ENCODE results near the gene MAGI1. TPM values are rescaled to one million over a fixed set of nuclear protein-coding genes. Genes with fewer than 3 reads are reported as not detected.
"Not testable (repeated sequence)": the region's sequence is repeated elsewhere in the genome, so short reads cannot be mapped to it uniquely, and the experiment has no call there.

MAGI1 gene
- total RNA-seq, 1 donor from 2014 or later: 5.0 TPM

DNA sequence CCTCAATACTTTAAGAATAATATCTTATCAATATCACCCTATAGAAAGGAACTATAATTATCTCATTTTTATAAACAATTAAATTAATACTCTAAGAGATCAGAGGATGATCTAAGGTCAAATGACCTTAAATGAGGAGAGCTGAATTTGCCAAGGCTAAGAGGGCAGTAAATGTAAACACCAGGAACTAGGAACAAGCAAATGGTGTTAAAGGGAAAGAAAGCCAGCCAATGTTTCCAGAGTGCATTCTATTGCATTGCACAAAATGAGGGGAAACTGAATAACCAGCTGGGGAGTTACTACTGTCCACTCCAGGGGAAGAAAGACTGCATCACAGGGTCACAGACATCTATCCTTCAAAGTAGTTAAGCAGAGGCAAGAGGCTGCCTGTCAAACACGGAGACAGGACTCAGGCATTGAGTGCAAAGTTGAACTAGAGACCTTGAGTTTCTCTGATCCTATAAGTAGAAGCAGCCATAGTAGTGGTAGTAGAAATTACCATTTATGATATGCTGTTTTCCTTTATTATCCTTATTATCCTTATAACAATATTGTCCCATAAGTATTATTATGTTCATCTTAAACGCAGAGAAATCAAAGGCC, 466.4 kb downstream of the MAGI1 start:
- Histone ChIP-seq H3K4me3 (ENCODE audit: low read depth, low read length) (no peak overlapping the region), H3K36me3 (ENCODE audit: control insufficient read depth, insufficient read depth, low read length) (no peaks in the 10 kb centered on the region), H3K27me3 (ENCODE audit: control insufficient read depth, insufficient read depth, low read length) (no peaks in the 10 kb centered on the region)
- FAIRE-seq (no peak), DNase-seq (ENCODE audit: low read depth) (no peak)
- no peak for TF ChIP-seq CTCF (IDR thresholded peaks at IDR 0.05; ENCODE audit: insufficient read depth, low read length, severe bottlenecking)

GRCh38 chr3:65569845-65570405, 468.8 kb downstream of the MAGI1 start:
- TF ChIP-seq CTCF (IDR thresholded peaks at IDR 0.05; ENCODE audit: insufficient read depth, low read length, severe bottlenecking): peak; percentile 41
- H3K36me3 ChIP-seq (ENCODE audit: control insufficient read depth, insufficient read depth, low read length): no peaks in the 10 kb centered on the region
- H3K27me3 ChIP-seq (ENCODE audit: control insufficient read depth, insufficient read depth, low read length): no peaks in the 10 kb centered on the region
- DNase-seq (ENCODE audit: low read depth) (peak; percentile 7), FAIRE-seq (no peak)
- H3K4me3 ChIP-seq (ENCODE audit: low read depth, low read length): no peak overlapping the region

GRCh38 chr3:65569129-65569528, 469.6 kb downstream of the MAGI1 start:
- Histone ChIP-seq H3K27me3 (ENCODE audit: control insufficient read depth, insufficient read depth, low read length) (no peaks in the 10 kb centered on the region), H3K36me3 (ENCODE audit: control insufficient read depth, insufficient read depth, low read length) (no peaks in the 10 kb centered on the region), H3K4me3 (ENCODE audit: low read depth, low read length) (no peak overlapping the region)
- DNase-seq (ENCODE audit: low read depth) (no peak), FAIRE-seq (no peak)
- no peak for TF ChIP-seq CTCF (IDR thresholded peaks at IDR 0.05; ENCODE audit: insufficient read depth, low read length, severe bottlenecking)

GRCh38 chr3:65568497-65568896, 470.2 kb downstream of the MAGI1 start:
- no peak for DNase-seq (ENCODE audit: low read depth)
- Histone ChIP-seq H3K4me3 (ENCODE audit: low read depth, low read length) (no peak overlapping the region), H3K36me3 (ENCODE audit: control insufficient read depth, insufficient read depth, low read length) (no peaks in the 10 kb centered on the region), H3K27me3 (ENCODE audit: control insufficient read depth, insufficient read depth, low read length) (no peaks in the 10 kb centered on the region)
- FAIRE-seq: no peak
- TF ChIP-seq CTCF (IDR thresholded peaks at IDR 0.05; ENCODE audit: insufficient read depth, low read length, severe bottlenecking): no peak

DNA sequence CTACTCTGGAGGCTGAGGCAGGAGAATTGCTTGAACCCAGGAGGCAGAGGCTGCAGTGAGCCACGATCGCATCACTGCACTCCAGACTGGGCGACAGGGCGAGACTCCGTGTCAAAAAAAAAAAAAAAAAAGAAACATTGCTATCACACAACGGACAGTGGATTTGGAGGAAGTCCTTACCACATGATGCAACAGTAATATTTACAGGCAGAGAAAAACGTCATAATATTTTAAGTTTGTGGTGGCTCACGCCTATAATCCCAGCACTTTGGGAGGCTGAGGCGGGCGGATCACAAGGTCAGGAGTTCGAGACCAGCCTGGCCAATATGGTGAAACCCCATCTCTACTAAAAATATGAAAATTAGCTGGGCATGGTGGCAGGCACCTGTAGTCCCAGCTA, 473.0 kb downstream of the MAGI1 start:
- not testable (repeated sequence) for H3K36me3 ChIP-seq (ENCODE audit: control insufficient read depth, insufficient read depth, low read length); H3K4me3 ChIP-seq (ENCODE audit: low read depth, low read length); FAIRE-seq; H3K27me3 ChIP-seq (ENCODE audit: control insufficient read depth, insufficient read depth, low read length); DNase-seq (ENCODE audit: low read depth)

DNA sequence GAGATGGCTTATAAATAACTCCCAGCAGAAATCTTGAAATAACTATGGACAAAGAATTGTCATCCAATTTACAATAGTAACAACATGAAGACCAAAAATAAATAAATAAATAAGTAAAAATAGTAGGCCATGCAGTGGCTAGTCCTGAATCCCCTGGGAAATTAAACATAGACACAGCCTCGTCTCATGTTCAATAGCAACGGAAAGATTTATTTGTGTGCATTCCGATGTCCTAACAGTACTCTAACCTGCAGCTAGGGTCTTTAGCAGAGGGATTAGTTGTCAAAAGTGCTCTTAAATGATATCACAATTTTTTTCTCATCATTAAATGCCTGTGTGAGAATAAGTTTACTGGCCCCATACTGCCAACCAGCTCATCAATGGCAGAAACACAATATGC, 474.2 kb downstream of the MAGI1 start:
- no peaks in the 10 kb centered on the region for H3K36me3 ChIP-seq (ENCODE audit: control insufficient read depth, insufficient read depth, low read length)
- no peaks in the 10 kb centered on the region for H3K27me3 ChIP-seq (ENCODE audit: control insufficient read depth, insufficient read depth, low read length)
- TF ChIP-seq CTCF (IDR thresholded peaks at IDR 0.05; ENCODE audit: insufficient read depth, low read length, severe bottlenecking): no peak
- no peak for DNase-seq (ENCODE audit: low read depth)
- FAIRE-seq: no peak
- H3K4me3 ChIP-seq (ENCODE audit: low read depth, low read length): no peak overlapping the region

Measured in bronchial epithelial cell (primary cell).